ENCODE results near the gene AGBL1. TPM values are rescaled to one million over a fixed set of nuclear protein-coding genes. Genes with fewer than 3 reads are reported as not detected.

AGBL1 gene
- total RNA-seq, 1 donor from 2014 or later: not detected

- H3K27ac ChIP-seq (replicated peaks): no peak overlapping the region
- no peak overlapping the region for H3K4me3 ChIP-seq
- intact Hi-C loops (cut with micrococcal nuclease): no loop called here
- peaks cover 2% of the 10 kb centered on the region for H3K9me3 ChIP-seq (replicated peaks)
- H3K36me3 ChIP-seq: no peaks in the 10 kb centered on the region
- peaks cover 3% of the 10 kb centered on the region for H3K27me3 ChIP-seq (ENCODE audit: low read depth)
- TF ChIP-seq CTCF (IDR thresholded peaks at IDR 0.05; ENCODE audit: borderline replicate concordance): no peak
- peaks cover 6% of the 10 kb centered on the region for H3K4me1 ChIP-seq
- DNase-seq: no peak
Measured at GRCh38 chr15:86590461-86590860, 510.8 kb downstream of the AGBL1 start.

- peaks cover 6% of the 10 kb centered on the region for H3K4me1 ChIP-seq
- intact Hi-C loops (cut with micrococcal nuclease): no loop called here
- no peak overlapping the region for H3K27ac ChIP-seq (replicated peaks)
- no peaks in the 10 kb centered on the region for H3K27me3 ChIP-seq (ENCODE audit: low read depth)
- TF ChIP-seq CTCF (IDR thresholded peaks at IDR 0.05; ENCODE audit: borderline replicate concordance): no peak
- H3K9me3 ChIP-seq (replicated peaks): peaks cover 8% of the 10 kb centered on the region
- H3K36me3 ChIP-seq: no peaks in the 10 kb centered on the region
- no peak for DNase-seq
- no peak overlapping the region for H3K4me3 ChIP-seq
Measured at GRCh38 chr15:86591158-86591557, 511.5 kb downstream of the AGBL1 start.

- peak; percentile 71 for DNase-seq
- intact Hi-C loops (cut with micrococcal nuclease): no loop called here
- no peaks in the 10 kb centered on the region for H3K27me3 ChIP-seq (ENCODE audit: low read depth)
- TF ChIP-seq CTCF (IDR thresholded peaks at IDR 0.05; ENCODE audit: borderline replicate concordance): no peak
- H3K27ac ChIP-seq (replicated peaks): peak overlapping the region; percentile 54
- no peak overlapping the region for H3K4me3 ChIP-seq
- peaks cover 6% of the 10 kb centered on the region for H3K4me1 ChIP-seq
- H3K9me3 ChIP-seq (replicated peaks): peaks cover 8% of the 10 kb centered on the region
- no peaks in the 10 kb centered on the region for H3K36me3 ChIP-seq
Measured at GRCh38 chr15:86591994-86592735, 512.5 kb downstream of the AGBL1 start.

- TF ChIP-seq CTCF (IDR thresholded peaks at IDR 0.05; ENCODE audit: borderline replicate concordance): no peak
- intact Hi-C loops (cut with micrococcal nuclease): no loop called here
- peaks cover 8% of the 10 kb centered on the region for H3K9me3 ChIP-seq (replicated peaks)
- H3K27ac ChIP-seq (replicated peaks): no peak overlapping the region
- no peak for DNase-seq
- H3K4me3 ChIP-seq: no peak overlapping the region
- H3K27me3 ChIP-seq (ENCODE audit: low read depth): peaks cover 13% of the 10 kb centered on the region
- no peaks in the 10 kb centered on the region for H3K36me3 ChIP-seq
- H3K4me1 ChIP-seq: peaks cover 6% of the 10 kb centered on the region
Measured at GRCh38 chr15:86595741-86596140, 516.1 kb downstream of the AGBL1 start.

- no peak for DNase-seq
- Histone ChIP-seq H3K4me3 (no peak overlapping the region), H3K36me3 (no peaks in the 10 kb centered on the region), H3K9me3 (replicated peaks) (no peaks in the 10 kb centered on the region), H3K27me3 (ENCODE audit: low read depth) (peaks cover 24% of the 10 kb centered on the region), H3K4me1 (no peaks in the 10 kb centered on the region), H3K27ac (replicated peaks) (no peak overlapping the region)
- intact Hi-C loops (cut with micrococcal nuclease): no loop called here
- no peak for TF ChIP-seq CTCF (IDR thresholded peaks at IDR 0.05; ENCODE audit: borderline replicate concordance)
Measured at GRCh38 chr15:86603466-86603865, 523.8 kb downstream of the AGBL1 start.

Measured in left ventricle myocardium inferior (tissue), 1 donor.